GM12878 (cell line): Measurements from ENCODE around the gene KIF6. TPM values are rescaled to one million over a fixed set of nuclear protein-coding genes. Genes with fewer than 3 reads are reported as not detected.

Experiments
- polyA plus RNA-seq, 11 experiments: library from polyadenylated mRNA; depleted of rRNA in 4 of 11; unstranded in 6 of 11; stranded (reverse) in 5 of 11; fragments of >200 nt; fragmentation: Nextera tagmentation in 4 of 11; fragmentation: Illumina TruSeq in 1 of 11; extraction: Ambion mirVana in 4 of 11; extraction: Trizol in 1 of 11; gene quantifications; 1 replicate in 1 of 11; 2 replicates in 10 of 11; pipeline versions ENCODE4 v1.2.1 to v1.2.3, GENCODE V29; 2011 to 2016; ENCODE audit warnings: inconsistent platforms in 2 of 11, missing spikeins in 2 of 11, low read depth in 1 of 11
- small RNA-seq: library from RNA; depleted of rRNA; stranded (forward); fragments of <200 nt; gene quantifications from one replicate; pipeline ENCODE3, GENCODE V24; 2014
- total RNA-seq, 4 experiments: library from RNA; depleted of rRNA in 3 of 4; stranded (reverse); fragments of >200 nt in 3 of 4; fragmentation: Illumina TruSeq in 1 of 4; extraction: Trizol in 1 of 4; gene quantifications; 2 replicates each; pipeline versions ENCODE4 v1.2.1 to v1.2.3, GENCODE V29; 2013 to 2021

Gene KIF6
- total and polyA plus RNA-seq, 10 of the 15 experiments (the other 5 are each of a cell fraction or from before 2014, with no cell fraction given), result 0.09 to 1.0 (median 0.28) TPM

Small RNAs within 50 kb of the gene (small RNA-seq; reads per million reads assigned to genes)
- not detected for gene RNU1-54P

Other genes starting within 250 kb of the KIF6 start
- not detected in 2 replicates for gene DAAM2, start 67.0 kb upstream of the KIF6 start, total RNA-seq (2014; rRNA removed)
- gene DAAM2, start 67.0 kb upstream of the KIF6 start, total RNA-seq (2014; rRNA removed; fragmentation: Illumina TruSeq; extraction: Trizol), result not detected in 2 replicates
- gene DAAM2, start 67.0 kb upstream of the KIF6 start, total RNA-seq (2021), result 0.05 TPM in 1 of 2 replicates, not detected in the other
- 0.13 and 0.22 TPM in 2 replicates for gene DAAM2, start 67.0 kb upstream of the KIF6 start, polyA plus RNA-seq (2011; rRNA removed)
- gene DAAM2, start 67.0 kb upstream of the KIF6 start, polyA plus RNA-seq (2014; fragmentation: Illumina TruSeq; extraction: Trizol), result not detected in 2 replicates
- gene DAAM2, start 67.0 kb upstream of the KIF6 start, polyA plus RNA-seq (2014; fragmentation: Nextera tagmentation; extraction: Ambion mirVana), result not detected
- gene DAAM2, start 67.0 kb upstream of the KIF6 start, polyA plus RNA-seq (2014; rRNA removed), result not detected in 2 replicates
- not detected for gene DAAM2, start 67.0 kb upstream of the KIF6 start, polyA plus RNA-seq (2016; fragmentation: Nextera tagmentation; extraction: Ambion mirVana)
- 0.16 and 0.17 TPM in 2 replicates for gene MOCS1, start 209.1 kb upstream of the KIF6 start, total RNA-seq (2014; rRNA removed)
- 0.09 and 0.18 TPM in 2 replicates for gene MOCS1, start 209.1 kb upstream of the KIF6 start, total RNA-seq (2014; rRNA removed; fragmentation: Illumina TruSeq; extraction: Trizol)
- gene MOCS1, start 209.1 kb upstream of the KIF6 start, total RNA-seq (2021), result 0.08 and 0.15 TPM in 2 replicates
- gene MOCS1, start 209.1 kb upstream of the KIF6 start, polyA plus RNA-seq (2011; rRNA removed), result 3.8 and 5.4 TPM in 2 replicates
- gene MOCS1, start 209.1 kb upstream of the KIF6 start, polyA plus RNA-seq (2014; fragmentation: Illumina TruSeq; extraction: Trizol), result 0.07 TPM in 1 of 2 replicates, not detected in the other
- under 1 TPM in 1 of 2 experiments, not detected in 1; 0.02 TPM for gene MOCS1, start 209.1 kb upstream of the KIF6 start, polyA plus RNA-seq (2014; fragmentation: Nextera tagmentation; extraction: Ambion mirVana)
- 0.15 TPM in 2 replicates for gene MOCS1, start 209.1 kb upstream of the KIF6 start, polyA plus RNA-seq (2014; rRNA removed)
- under 1 TPM in 1 of 2 experiments, not detected in 1; 0.48 TPM for gene MOCS1, start 209.1 kb upstream of the KIF6 start, polyA plus RNA-seq (2016; fragmentation: Nextera tagmentation; extraction: Ambion mirVana)